Pancreas (tissue), 10 donors: Measurements from ENCODE around the gene ASTN2. TPM values are rescaled to one million over a fixed set of nuclear protein-coding genes. Genes with fewer than 3 reads are reported as not detected.

Experiments
- ATAC-seq, 4 donors: fragments of 200-7000 bp; cut with Tn5 transposase; one replicate each; pipeline versions ENCODE4 v1.8.0 to v1.9.1; 2020; ENCODE audit warnings: mild to moderate bottlenecking in 4 of 4, moderate library complexity in 4 of 4
- DNase-seq, 6 donors: peaks; one replicate each; pipeline ENCODE4 v3.0.0-alpha.2; 2020
- FAIRE-seq: peaks from 2 replicates; lab custom pipeline; 2012; peaks lifted over from hg19 to GRCh38; lab: Jason Lieb, UNC
- H3K27ac ChIP-seq, 4 donors: fragments of 200-600 bp; sonication (generic); 1 replicate in 3 of 4; 2 replicates in 1 of 4; pipeline versions ENCODE4 v1.5.0 to v1.8.0; 2020
- H3K27me3 ChIP-seq, 4 donors: fragments of 200-600 bp; one replicate each; pipeline ENCODE4 v1.8.0; 2021
- H3K36me3 ChIP-seq, 3 donors: fragments of 200-600 bp; sonication (generic) in 1 of 3; one replicate each; pipeline versions ENCODE4 v1.5.0 to v1.8.0; 2020 to 2021
- H3K4me1 ChIP-seq, 3 donors: fragments of 200-600 bp; one replicate each; pipeline ENCODE4 v1.8.0; 2021
- H3K4me3 ChIP-seq, 4 donors: fragments of 200-600 bp; sonication (generic) in 2 of 4; one replicate each; pipeline versions ENCODE4 v1.5.0 to v1.8.0; 2020 to 2021
- H3K9me3 ChIP-seq, 4 donors: fragments of 200-600 bp; one replicate each; pipeline ENCODE4 v1.8.0; 2021
- WGBS, 2 donors: extraction: QIAGEN DNeasy Blood & Tissue Kit; methylation state at CpG; one replicate each; pipeline ENCODE4 v1.1.7; 2013; 5-methylcytosine and 5-hydroxymethylcytosine counted together
- intact Hi-C, 3 donors: fragments of 100-400 bp; cut with DNase I; formaldehyde crosslinking; loops; one replicate each; pipeline versions ENCODE4 v1.11.1 to v1.14.2; 2022
- polyA plus RNA-seq, 2 donors: library from polyadenylated mRNA; stranded (reverse); fragments of 200-250 nt; gene quantifications; one replicate each; pipeline ENCODE4 v1.2.3, GENCODE V29; 2013
- total RNA-seq, 6 donors: library from RNA; stranded (reverse); fragmentation: NEBNext Ultra II Directional in 4 of 6; extraction: Animal tissue kit (Norgen Biotek cat#: 25700) in 4 of 6; gene quantifications; one replicate each; pipeline versions ENCODE4 v1.2.1 to v1.2.4, GENCODE V29; 2021 to 2023
- TF ChIP-seq, protein P1 (sequence below), 4 donors: fragments of 200-600 bp; sonication (generic) in 3 of 4; IDR thresholded peaks; one replicate each; pipeline versions ENCODE4 v1.5.0 to v1.8.0; 2021; ENCODE audit warnings: antibody characterized with exemption in 4 of 4
- donor health status: healthy with polysubstance abuse.
- donor health status: DM: no; HTN: no; CAD: no; lungs with moderate emphysema.
- donor health status: DM: no; HTN: no; CAD: no.
- donor health status: control.
- donor health status: control.
- donor health status: Bipolar disorder and iron deficiency.
- donor health status: DM: yes; HTN: yes; CAD: no.
- donor health status: DM: no; HTN: no; CAD: no.
- donor health status: DM: no; HTN: no; CAD: no.
- donor health status: DM: yes; HTN: yes; CAD: no.

ASTN2 gene
- total and polyA plus RNA-seq, 8 donors = 1.3 to 11.9 (median 6.7) TPM

DNA sequence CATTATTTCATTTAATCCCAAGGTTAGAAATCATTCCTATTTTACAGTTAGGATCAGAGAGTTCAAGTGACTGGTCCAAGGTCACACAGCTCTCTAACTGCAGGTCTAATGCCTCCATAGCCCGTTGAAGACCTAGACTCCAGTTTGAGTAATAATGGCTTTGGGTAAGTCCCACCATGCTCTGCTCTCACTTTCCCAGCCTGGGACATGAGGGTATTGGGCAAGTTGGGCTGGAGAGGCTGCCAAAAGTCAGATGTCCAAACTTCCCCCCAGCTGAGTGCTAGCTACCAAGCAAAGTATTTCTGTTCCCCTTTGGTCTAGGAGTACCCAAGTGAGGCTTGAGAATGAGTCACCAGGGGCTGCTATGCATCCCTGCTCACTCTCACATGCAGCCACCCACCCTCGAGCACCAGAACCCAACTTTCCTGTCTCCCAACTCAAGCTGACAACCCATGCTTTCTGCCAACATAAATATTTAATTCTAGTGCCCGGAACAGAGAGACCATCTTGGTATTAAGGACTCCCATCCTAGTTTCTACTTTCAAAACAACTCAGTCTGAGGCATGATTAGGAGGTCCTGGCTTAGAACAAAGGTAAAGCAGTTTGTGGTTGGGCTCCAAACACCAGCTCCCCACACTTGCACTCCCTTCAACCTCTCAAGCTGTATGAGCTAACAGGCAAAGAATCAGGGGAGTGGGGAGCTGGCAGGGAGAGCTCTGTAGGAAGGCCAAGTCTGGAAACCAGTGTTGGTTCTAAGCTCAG, 964.3 kb downstream of the ASTN2 start:
- Histone ChIP-seq H3K27me3 (no peaks in the 10 kb centered on the region), H3K9me3 (no peaks in the 10 kb centered on the region), H3K36me3 (no peaks in the 10 kb centered on the region), H3K27ac (no peak overlapping the region), H3K4me3 (no peak overlapping the region), H3K4me1 (peaks cover 0 to 5% (median 3%) of the 10 kb centered on the region in 3 donors)
- TF ChIP-seq, protein P1, sequence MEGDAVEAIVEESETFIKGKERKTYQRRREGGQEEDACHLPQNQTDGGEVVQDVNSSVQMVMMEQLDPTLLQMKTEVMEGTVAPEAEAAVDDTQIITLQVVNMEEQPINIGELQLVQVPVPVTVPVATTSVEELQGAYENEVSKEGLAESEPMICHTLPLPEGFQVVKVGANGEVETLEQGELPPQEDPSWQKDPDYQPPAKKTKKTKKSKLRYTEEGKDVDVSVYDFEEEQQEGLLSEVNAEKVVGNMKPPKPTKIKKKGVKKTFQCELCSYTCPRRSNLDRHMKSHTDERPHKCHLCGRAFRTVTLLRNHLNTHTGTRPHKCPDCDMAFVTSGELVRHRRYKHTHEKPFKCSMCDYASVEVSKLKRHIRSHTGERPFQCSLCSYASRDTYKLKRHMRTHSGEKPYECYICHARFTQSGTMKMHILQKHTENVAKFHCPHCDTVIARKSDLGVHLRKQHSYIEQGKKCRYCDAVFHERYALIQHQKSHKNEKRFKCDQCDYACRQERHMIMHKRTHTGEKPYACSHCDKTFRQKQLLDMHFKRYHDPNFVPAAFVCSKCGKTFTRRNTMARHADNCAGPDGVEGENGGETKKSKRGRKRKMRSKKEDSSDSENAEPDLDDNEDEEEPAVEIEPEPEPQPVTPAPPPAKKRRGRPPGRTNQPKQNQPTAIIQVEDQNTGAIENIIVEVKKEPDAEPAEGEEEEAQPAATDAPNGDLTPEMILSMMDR (IDR thresholded peaks at IDR 0.05) = no peak
- DNase-seq (peak in 1 of 6 donors; percentile 50), ATAC-seq (peak in 3 of 4 donors; percentile 57 to 77 (median 67)), FAIRE-seq (no peak)
- intact Hi-C loops = loop anchor here in 1 of 3 donors (10.0 kb wide), 1 partner anchor 66 kb away; no protein-coding TSS in a partner anchor
- WGBS, 2 donors = 64 to 75% methylated on average over 3 of the region's 3 CpGs

DNA sequence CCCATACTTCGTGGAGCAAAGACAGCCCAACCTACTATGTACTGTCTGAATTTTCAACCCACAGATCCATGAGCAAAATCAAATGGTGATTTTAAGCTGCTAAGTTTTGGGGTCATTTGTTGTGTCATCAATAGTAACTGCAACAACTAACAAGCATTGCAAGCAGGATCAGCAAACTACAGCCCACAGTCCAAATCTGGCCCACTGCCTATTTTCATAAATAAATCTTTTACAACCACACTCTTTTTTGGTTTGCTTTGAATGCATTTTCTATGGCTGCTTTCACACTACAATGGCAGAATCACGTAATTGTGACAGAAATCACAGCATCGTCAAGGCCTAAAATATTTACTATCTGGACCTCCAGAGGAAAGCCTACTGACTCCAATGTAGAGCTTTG, 964.9 kb downstream of the ASTN2 start:
- no peak for DNase-seq
- Histone ChIP-seq H3K4me3 (no peak overlapping the region), H3K4me1 (peaks cover 0 to 5% (median 3%) of the 10 kb centered on the region in 3 donors), H3K36me3 (no peaks in the 10 kb centered on the region), H3K9me3 (no peaks in the 10 kb centered on the region), H3K27ac (no peak overlapping the region), H3K27me3 (no peaks in the 10 kb centered on the region)
- intact Hi-C loops = loop anchor here in 1 of 3 donors (5.0 to 10.0 kb wide), 2 partner anchors 47 to 65 kb away; no protein-coding TSS in a partner anchor
- TF ChIP-seq, protein P1 (IDR thresholded peaks at IDR 0.05) = no peak
- WGBS, 2 donors = 94 to 99% methylated on average over 3 of the region's 3 CpGs
- no peak for ATAC-seq
- FAIRE-seq = no peak

DNA sequence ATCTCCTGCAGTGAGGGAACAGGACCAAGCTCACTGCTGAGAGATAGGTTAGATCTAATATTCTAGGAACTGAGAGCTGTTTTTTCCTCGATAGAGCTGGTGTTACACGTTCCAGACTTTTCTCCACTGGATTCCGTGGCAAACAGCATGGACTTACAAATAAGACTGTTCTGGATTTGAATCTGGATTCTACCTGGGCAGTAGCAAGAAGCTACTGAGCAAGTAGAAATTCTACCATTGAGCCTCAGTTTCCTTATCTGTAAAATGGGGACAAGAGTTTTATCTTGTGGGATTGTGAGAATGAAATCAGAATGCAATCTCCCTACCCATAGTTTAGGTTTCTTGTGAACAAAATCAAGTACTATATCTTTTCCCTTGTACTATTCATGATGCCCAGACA, 966.4 kb downstream of the ASTN2 start:
- Histone ChIP-seq H3K27me3 (no peaks in the 10 kb centered on the region), H3K4me3 (no peak overlapping the region), H3K36me3 (no peaks in the 10 kb centered on the region), H3K4me1 (no peaks in the 10 kb centered on the region), H3K27ac (no peak overlapping the region), H3K9me3 (no peaks in the 10 kb centered on the region)
- 83 to 92% methylated on average over 3 of the region's 3 CpGs for WGBS, 2 donors
- intact Hi-C loops = loop anchor here in 1 of 3 donors (5.0 kb wide), 1 partner anchor 49 kb away; no protein-coding TSS in a partner anchor
- TF ChIP-seq, protein P1 (IDR thresholded peaks at IDR 0.05) = no peak
- no peak for FAIRE-seq
- DNase-seq = no peak
- no peak for ATAC-seq

DNA sequence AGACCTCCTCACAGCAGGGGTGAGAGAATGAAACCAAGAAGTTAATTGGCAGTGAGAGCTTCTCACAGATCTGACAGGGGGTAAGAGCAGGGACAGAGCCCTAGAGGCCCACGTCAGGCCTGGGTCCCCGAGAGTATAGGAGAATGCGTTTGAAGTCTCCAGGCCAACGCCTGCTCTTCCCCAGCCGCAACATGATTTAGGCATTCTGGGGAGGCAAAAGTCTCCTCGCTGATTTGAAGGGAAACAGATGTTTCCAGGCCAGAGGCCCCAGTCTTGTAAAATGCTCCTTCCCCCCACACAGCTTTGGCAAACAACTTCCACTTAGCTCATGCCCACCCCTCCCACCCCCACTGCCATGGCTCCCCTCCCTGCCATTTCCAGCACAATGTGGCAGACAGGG, 966.9 kb downstream of the ASTN2 start:
- DNase-seq (no peak), FAIRE-seq (no peak), ATAC-seq (no peak)
- Histone ChIP-seq H3K4me1 (no peaks in the 10 kb centered on the region), H3K27ac (no peak overlapping the region), H3K27me3 (no peaks in the 10 kb centered on the region), H3K4me3 (no peak overlapping the region), H3K9me3 (no peaks in the 10 kb centered on the region), H3K36me3 (no peaks in the 10 kb centered on the region)
- TF ChIP-seq, protein P1 (IDR thresholded peaks at IDR 0.05) = no peak
- intact Hi-C loops = loop anchor here in 1 of 3 donors (5.0 kb wide), 1 partner anchor 49 kb away; no protein-coding TSS in a partner anchor
- WGBS, 2 donors = 86 to 94% methylated on average over 6 of the region's 6 CpGs

DNA sequence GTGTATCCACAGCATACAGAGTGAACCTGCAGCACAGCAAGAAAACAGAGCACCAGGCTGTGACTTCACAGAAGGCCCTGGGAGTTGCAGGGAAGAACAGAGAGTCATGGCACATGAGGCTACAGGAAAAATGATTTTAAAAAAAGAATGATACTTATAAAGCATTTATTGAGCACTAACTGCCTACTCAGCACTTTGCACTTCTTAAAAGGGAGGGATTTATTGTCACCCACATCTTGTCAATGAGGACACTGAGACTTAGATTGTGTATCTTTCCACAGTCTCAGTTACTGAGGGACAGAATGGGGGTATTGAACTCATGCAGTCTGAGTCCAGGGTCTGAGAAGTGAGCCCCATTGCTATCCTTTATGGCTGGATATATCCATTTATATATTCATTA, 972.3 kb downstream of the ASTN2 start:
- Histone ChIP-seq H3K9me3 (no peaks in the 10 kb centered on the region), H3K36me3 (no peaks in the 10 kb centered on the region), H3K27ac (no peak overlapping the region), H3K27me3 (no peaks in the 10 kb centered on the region), H3K4me3 (no peak overlapping the region), H3K4me1 (no peaks in the 10 kb centered on the region)
- intact Hi-C loops = no loop called here
- TF ChIP-seq, protein P1 (IDR thresholded peaks at IDR 0.05) = no peak
- FAIRE-seq (no peak), ATAC-seq (no peak), DNase-seq (no peak)
